GM21528 (cell line): Measurements from ENCODE around the gene TXNDC5.

ENCODE experiments used
- ATAC-seq: cut with Tn5 transposase; IDR thresholded peaks from one replicate; pipeline ENCODE4 v1.9.1; 2021; ENCODE audit warnings: mild to moderate bottlenecking, moderate library complexity; ENCODE audit not compliant: unreplicated experiment, low FRiP score

TXNDC5 gene

DNA sequence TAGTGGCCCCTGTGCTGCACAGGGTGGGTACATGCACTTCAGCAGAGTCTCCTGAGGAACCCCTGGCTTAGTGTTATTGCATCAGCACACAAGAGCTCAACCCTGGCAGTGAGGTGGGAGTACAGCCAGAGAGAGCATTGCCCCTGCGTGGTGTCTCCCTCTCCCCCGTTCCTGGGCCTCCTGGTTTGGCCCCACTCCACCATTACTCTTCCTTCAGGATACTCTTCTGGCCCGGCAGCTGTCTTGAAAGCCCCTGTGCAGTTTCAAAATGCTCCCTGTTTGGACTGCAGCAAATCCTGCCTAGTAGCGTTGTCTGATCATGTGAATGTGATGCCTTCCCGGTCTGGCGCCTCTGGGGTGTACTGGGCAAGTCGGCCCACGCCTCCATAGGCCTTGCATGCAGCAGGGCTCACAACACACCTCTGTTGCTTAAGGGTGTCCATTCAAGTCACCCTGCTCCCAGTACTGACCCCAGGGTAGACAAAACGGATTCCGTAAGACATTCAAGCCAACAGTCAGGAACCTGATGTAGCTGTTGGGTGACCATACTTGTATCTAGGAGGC, 32.1 kb downstream of the TXNDC5 start:
- no peak for ATAC-seq

DNA sequence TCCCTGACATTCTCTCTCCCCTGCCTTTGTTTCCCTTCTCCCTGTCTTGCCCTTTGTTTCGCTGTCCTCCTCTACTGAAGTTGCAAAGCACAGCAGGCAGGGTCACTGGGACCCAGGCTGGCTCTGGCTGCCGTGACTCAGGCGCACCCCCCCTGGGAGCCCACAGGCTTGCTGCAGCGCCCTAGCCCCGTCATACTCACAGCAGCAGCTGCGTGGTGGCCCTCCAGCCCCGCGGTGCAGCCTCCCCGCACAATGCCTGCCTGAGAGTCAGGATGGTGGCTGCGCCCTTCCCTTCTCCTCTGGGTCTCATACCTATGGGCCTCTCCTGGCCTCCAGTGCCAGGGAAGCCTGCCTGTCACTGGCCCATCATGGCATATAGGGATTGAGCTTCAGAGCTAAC, 41.7 kb downstream of the TXNDC5 start:
- ATAC-seq: no peak

DNA sequence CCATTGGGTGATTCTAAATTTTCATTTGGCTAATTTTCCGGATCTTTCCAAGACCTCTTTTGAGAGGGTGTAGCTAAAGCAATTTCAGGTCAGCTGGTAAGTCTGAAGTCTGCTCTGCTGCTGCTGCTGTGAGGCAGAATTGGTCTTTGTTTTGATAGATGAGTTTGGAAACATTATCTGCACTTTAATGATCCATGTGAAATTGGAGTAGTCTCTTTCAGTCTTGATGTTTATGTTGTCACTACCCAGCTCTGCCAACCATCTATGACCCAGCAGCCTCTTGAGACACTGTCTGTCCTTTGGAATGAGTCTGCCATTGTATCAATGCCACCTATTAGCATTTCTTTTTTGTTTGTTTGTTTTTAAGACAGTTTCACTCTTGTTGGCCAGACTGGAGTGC, 44.1 kb downstream of the TXNDC5 start:
- ATAC-seq: no peak

DNA sequence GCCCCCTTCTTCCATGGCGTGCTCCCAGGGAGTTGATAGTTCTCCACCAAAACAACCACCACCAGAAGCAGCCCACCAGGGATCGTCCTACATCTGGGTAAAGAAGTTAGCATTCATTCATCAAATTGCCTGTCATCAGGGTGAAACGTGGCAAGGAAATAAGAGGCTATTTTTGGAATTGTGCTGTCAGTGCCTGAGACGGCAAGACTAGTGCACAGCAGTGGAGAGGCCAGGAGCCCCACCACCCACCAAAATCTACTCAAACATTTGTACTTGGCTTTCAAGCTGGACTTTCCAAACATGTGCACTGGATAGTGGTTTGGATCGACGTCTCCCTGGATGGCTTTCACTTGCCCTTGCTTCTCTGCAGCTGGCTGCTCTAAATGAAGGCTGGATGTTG, 44.8 kb downstream of the TXNDC5 start:
- no peak for ATAC-seq

DNA sequence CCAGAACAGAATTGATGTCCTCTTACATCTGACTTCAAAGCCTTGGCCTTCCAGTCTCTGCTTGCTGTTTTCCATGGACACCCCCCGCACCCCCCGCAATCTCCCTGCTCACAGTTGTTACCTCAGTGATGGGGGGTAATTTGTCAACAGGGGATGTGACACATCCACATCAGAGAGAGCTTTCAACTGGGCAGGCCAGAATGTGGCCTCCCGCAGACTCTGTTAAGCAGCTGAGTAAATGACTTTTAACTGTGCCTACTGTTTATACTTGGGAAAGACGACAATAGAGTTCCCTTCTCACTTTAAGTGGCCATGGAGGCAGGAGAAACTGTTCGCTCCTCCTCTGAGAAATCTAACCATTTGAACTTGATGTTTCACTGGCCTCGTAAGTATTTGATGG, 51.0 kb downstream of the TXNDC5 start:
- no peak for ATAC-seq

DNA sequence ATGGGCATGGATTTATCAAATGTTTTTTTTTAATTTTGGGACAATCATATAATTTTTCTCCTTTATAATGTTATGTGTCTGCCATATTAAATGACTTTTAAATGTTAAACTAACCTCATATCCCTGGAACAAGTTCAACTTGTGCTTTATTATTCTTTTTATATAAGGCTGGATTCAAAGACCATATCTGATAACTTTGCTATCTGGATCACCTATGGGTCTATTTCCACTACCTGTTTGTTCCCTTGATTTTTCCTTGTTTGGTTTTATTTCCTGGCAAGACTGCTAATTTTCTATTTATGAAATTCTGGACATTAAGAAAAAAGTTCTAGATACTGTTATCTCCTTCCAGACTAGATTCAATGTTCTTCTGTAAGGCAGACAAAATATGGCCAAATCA, 58.8 kb downstream of the TXNDC5 start:
- ATAC-seq: no peak

DNA sequence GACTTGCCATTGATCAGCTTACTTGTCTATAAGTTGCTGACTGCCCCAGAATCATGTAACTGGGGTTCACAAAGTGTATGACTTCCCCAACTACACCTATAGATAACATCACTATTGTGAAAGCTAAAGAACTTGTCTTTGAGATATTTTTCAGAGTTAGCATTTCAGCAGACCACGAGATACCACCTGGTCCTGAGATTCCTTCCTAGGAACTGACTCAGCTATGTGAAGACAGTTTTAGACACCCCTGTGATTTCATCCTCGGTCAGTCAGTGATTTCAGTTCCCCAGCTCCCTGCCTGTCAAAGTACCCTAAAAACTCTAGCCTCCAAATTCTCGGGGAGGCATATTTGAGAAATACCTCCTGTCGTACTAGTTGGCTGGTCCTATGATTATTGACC, 62.4 kb downstream of the TXNDC5 start:
- ATAC-seq: no peak

DNA sequence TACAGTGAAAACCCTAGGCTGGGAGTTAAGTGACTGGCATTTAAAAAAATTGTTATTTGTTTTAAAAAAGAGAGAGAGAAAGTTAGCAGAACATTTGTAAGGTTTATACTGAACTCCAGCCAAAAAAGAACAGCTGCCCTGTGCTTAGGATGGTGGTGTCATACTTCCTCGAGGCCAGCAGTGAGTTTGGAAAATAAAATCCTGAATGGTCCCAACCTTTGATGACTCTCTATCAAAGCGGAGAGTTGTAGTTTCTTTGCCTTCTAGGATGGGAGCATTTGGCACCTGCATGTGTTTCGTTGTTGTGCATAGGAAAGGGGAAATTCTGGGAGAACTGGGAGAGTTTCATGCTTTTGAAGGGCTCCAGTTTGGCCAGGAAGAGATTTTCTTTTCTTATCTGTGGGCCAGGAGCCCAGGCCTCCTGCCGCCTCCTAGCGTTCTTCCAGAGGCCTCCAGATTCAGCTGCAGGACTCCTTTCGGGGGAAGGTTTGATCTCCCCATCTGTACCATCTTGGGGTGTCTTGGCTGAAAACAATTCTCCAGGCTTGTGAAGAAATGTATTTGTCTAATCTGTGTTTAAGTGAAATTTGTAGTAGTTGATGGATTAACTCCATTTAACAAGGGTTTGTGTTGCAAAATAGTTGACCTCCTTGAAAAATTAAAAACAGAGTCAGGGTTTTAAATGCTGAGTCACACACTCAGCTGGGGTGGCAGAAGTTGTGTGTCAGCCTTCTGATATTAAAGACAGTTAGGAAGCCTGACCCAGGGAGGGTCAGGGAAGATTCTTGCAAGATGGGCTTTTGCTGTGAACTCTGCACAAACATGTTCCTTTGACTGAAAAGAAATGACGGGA, 63.4 kb downstream of the TXNDC5 start:
- ATAC-seq: no peak

DNA sequence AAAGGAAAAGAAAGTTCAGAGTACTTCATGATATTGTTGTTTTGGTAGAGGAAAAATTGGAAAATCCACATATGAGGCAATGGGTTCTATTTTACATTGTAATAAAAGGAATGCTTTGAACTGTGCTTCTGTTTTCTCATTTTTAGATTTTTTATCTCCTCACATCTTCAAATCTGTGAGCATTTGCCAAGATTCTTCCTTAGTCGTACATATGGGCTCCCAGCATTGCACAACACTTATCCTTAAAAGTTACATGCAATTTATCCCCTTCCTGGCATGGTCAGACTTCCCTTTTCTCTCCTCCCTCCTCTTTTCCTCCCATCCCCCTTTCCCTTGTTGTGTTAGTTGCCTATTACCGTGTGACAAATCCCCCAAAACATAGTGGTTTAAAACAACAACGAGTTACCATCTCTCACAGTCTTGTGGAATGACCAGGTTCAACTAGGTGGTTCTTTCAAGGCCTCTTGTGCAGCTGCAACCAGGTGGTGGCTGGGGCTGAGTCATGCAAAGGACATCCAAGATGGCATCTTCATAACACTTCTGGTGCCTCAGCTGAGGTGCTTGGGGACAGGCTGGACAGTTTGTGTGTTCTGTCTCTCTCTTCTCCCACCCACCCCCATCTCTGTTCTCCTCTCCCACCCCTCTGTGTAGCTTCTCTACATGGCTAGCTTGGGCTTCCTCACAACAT, 68.7 kb downstream of the TXNDC5 start:
- no peak for ATAC-seq

DNA sequence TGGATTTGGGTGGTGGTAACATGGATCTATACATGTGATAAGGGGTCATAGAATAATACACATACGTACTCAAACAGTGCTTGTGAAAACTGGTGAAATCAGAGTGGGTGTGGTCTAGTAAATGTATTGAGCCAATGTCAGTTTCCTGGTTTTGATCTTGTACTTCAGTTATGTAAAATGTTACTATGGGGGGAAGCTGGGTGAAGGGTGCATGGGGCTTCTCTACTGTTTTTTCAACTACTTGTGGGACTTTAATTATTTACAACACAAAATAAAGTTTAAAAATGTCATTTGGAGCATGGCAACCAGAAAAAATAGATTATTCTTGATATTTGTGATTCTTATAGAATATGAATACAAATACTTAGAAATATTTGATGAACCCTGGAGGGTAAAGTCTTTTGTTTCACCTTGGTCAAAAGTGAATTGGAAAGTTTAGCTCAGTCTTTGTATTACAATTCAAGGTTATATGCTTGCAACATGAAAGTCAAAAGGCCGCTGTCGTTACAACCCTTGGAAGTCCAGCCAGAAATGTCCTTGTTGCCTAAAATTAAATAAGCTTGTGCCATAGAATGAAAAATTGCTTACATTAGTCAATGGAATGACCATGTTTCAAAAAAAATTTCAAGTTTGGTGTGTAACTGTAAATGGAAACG, 74.1 kb downstream of the TXNDC5 start:
- ATAC-seq: no peak

DNA sequence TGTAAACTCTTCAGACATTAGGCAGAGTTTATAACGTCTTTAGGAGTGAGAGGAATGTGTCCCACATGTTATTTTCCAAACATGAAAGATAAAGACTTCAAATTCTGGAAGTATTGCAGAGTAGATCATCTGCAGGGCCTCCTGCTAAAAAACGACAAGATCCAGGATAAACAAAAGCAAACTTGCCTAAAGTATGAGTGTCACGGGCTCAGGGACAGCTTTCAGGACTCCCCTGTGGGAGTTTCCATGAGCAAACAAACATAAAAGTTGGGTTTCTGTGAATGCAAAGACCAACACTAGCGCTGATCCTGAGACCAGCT, 76.9 kb downstream of the TXNDC5 start:
- no peak for ATAC-seq

DNA sequence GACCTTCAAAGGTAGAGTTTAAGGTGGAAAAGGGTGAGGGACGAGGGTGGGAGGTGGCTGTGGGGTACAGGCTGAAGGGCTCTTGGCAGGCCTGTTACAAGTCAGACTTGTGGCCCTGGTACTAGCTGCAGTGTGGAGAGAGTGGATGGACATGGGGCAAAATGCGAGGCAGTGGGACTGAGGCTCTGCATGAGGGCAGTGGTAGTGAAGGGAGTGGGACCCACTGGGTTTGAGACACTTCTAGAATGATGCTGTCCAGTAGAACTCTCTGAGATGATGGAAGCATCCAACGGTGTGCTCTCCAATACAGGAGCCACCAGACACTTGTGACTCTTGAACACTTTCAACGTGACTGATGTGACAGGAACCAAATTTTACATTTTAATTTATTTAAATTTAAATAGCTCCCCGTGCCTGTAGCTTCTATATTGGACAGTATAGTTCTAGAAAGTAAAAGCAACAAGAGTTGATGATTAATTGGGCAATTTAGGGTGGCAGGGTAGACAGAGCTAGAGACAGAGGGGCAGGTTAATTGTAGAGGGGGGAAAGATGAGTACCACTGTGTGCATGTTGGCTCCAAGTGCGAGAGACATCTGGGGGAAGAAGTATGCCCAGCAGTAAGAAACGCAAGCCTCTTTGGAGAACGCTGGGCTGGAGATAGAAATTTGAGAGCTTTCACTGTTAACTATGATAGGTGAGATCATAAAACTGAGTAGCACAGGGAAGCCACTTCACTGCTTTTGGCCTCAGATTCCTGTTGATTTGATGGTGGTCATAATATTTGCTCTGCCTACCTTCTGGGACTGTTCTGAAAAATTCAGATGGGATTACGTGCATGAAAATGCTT, 77.5 kb downstream of the TXNDC5 start:
- ATAC-seq: no peak
